Ishikawa (cell line): Measurements from ENCODE around the gene PEX5.

Source experiments
- MAX ChIP-seq: IDR thresholded peaks from 2 replicates; pipeline ENCODE4 v1.6.1; 2012
- RAD21 ChIP-seq: IDR thresholded peaks from 2 replicates; pipeline ENCODE4 v1.6.1; 2012; ENCODE audit warnings: low read depth
- TCF12 ChIP-seq: IDR thresholded peaks from 2 replicates; pipeline ENCODE4 v1.6.1; 2012; ENCODE audit warnings: low read depth

- TF ChIP-seq TCF12, result no peak
- no peak for TF ChIP-seq MAX
- no peak for TF ChIP-seq RAD21
These were observed 29.3 kb upstream of the PEX5 start for GRCh38 chr12:7160183-7160582.
